HG03097 (cell line): Measurements from ENCODE around the gene CCT2.

Source experiments
- ATAC-seq: cut with Tn5 transposase; IDR thresholded peaks from one replicate; pipeline ENCODE4 v1.9.1; 2021; ENCODE audit not compliant: unreplicated experiment, low FRiP score

The CCT2 gene

GRCh38 chr12:69585189-69586062, at the start of gene CCT2:
Gene CCT2, plus strand, starts transcription at chr12:69585459. Its CDS starts 63 bp downstream, at chr12:69585522.
- peak; percentile 92 for ATAC-seq

GRCh38 chr12:69540987-69541386, 44.3 kb upstream of the CCT2 start:
- no peak for ATAC-seq

- ATAC-seq: no peak
Measured at GRCh38 chr12:69544087-69544486, 41.2 kb upstream of the CCT2 start.

- no peak for ATAC-seq
Measured at GRCh38 chr12:69545081-69545480, 40.2 kb upstream of the CCT2 start.

GRCh38 chr12:69546693-69547438, 38.4 kb upstream of the CCT2 start:
- peak; percentile 89 for ATAC-seq

GRCh38 chr12:69548687-69549086, 36.6 kb upstream of the CCT2 start:
- no peak for ATAC-seq

- no peak for ATAC-seq
Measured at GRCh38 chr12:69550569-69551350, 34.5 kb upstream of the CCT2 start.

- no peak for ATAC-seq
Measured at GRCh38 chr12:69553628-69554248, 31.5 kb upstream of the CCT2 start.

- no peak for ATAC-seq
Measured at GRCh38 chr12:69555461-69555860, 29.8 kb upstream of the CCT2 start.

GRCh38 chr12:69556383-69556782, 28.9 kb upstream of the CCT2 start:
- ATAC-seq: no peak

- no peak for ATAC-seq
Measured at GRCh38 chr12:69563166-69563762, 22.0 kb upstream of the CCT2 start.

- ATAC-seq: no peak
Measured at GRCh38 chr12:69566603-69567002, 18.7 kb upstream of the CCT2 start.

GRCh38 chr12:69569236-69569635, 16.0 kb upstream of the CCT2 start:
- ATAC-seq: no peak

GRCh38 chr12:69570000-69570516, 15.2 kb upstream of the CCT2 start:
- no peak for ATAC-seq

- ATAC-seq: peak; percentile 55
Measured at GRCh38 chr12:69570545-69571399, 14.5 kb upstream of the CCT2 start.

- ATAC-seq: no peak
Measured at GRCh38 chr12:69575346-69575745, 9.9 kb upstream of the CCT2 start.

- ATAC-seq: no peak
Measured at GRCh38 chr12:69578283-69578682, 7.0 kb upstream of the CCT2 start.

GRCh38 chr12:69579029-69579428, 6.2 kb upstream of the CCT2 start:
- ATAC-seq: no peak

- ATAC-seq: no peak
Measured at GRCh38 chr12:69580074-69580473, 5.2 kb upstream of the CCT2 start.
